ENCODE data around the gene ABTB2.

Gene ABTB2

DNA sequence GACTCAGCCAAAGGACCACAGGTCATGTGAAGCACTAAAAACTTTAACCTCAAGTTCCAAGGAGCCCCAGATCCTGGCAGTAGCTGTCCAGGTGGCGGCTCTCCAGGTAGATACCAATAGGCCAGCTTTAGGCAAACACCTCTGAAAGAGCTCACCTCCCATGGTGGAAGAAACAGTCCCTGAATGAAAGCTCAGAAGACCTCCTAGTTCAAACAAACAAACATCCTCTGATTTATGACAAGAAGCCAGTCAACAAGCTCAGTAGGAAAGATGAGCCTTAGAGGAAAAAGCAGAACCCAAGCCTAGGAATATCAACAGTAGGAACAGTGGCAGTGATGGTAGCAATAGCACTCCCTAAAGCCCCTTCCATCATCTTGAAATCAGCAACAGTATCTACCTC, 17.2 kb downstream of the ABTB2 start:
- no peak for DNase-seq

DNA sequence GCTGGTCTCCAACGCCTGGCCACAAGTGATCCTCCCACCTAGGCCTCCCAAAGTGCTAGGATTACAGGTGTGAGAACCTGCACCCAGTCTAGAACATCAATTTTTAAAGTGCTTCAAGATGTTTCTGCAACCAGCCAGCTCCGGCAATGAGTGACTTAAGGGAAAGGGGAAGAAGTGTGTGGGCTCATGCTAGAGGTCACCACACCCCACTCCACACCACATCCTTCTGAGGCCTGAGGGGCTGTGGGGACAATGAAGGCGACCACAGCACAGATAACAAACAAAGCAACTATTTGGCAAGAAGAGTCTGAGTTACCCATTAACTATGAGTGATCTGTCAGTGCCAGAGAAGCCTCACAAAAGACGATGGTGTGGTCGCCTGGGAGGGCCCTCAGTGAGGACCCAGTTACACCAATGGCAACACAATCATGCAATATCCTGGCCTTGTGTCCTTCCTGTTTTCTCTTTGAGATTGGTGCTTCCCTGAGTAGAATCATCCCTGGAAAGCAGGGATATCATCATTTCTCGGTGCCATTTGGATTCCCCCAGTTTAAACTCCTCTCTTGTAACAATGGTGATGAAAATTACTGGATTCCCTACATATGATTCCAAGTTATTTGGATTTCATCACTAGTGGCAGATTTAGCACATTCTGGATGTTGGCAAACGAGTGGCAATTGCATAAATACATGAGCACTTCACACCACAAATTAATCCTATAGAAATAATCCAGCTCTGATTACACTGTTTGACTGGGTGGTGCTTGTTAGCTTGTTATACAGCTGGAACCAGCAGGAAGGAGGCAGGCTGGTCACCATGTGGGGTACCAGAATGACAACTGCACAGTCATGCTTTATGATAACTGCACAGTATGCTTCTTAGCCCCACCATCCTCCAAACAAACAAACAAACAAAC, 18.4 kb downstream of the ABTB2 start:
- no peak for DNase-seq

DNA sequence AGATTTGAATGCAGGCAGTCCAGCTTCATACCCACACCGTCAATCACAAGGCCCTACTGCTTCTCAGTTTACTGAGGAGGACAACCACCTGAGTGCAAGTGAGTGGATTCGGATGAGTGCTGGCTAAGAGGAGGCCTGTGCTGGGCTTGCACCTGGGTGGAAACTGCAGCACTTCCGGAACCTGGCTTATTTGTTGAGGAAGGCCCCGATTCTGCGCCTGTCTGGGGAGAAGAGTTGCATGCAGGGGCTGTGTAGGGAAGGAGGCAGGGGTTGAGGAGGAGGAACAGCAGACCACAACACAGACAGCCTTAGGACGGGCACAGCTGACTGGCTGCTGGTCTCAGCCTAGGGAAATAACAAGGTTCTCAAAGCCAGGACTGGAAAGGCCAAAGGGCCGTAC, 20.8 kb downstream of the ABTB2 start:
- no peak for DNase-seq

DNA sequence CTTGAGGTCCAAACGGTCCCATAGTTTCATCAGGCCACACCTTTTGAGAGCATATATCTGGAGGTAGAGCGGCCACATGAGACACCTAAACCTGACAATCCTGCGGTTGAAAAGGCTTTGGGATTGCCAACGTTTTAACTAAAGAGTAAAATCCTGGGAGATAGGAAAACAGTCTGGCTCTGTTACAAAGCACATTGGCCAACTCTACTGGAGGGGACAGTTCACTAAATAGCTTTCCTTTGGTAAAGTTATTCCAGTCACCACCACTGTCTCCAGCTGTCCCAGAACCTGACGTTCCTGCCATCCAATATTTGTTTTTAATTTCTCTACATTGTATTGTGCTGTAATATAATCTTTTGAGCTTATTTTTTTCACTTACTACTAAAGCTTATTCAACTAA, 22.0 kb downstream of the ABTB2 start:
- no peak for DNase-seq

DNA sequence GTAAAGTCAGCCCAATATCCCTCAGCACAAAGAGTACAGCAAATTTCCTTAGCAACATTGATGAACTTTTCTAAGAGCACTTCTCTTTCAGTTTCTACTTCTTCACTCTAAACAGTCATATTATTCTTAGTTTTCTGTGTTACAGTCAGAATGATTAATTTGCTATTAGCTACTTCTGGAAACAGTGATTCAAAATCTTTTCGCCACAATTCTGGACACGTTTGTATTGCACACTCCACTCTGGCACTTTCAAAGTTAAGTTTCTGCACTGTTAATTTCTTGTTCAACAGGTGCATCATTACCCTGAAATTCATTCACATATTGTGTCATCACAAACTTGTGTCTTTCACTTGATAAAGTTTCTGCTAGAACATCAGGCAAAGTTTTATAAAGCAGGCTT, 22.5 kb downstream of the ABTB2 start:
- no peak for DNase-seq

DNA sequence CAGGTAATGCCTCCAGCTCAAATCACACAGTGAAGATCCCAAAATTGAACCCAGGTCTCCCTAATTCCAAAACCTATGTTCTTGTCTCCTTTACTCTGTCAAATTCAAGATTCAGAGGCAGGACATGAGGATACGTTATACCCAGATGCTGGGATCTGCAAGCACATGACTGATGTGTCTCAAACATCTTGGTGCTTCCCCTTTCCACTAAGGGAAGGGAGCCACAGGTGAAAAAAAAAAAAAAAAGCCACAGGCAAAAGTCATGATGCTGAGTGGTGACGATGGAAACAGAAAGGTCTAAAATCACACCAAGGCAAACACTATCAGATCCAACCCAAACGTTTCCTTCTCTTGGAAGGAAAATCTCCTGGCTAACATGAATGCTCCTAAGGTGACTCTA, 24.0 kb downstream of the ABTB2 start:
- DNase-seq: no peak

DNA sequence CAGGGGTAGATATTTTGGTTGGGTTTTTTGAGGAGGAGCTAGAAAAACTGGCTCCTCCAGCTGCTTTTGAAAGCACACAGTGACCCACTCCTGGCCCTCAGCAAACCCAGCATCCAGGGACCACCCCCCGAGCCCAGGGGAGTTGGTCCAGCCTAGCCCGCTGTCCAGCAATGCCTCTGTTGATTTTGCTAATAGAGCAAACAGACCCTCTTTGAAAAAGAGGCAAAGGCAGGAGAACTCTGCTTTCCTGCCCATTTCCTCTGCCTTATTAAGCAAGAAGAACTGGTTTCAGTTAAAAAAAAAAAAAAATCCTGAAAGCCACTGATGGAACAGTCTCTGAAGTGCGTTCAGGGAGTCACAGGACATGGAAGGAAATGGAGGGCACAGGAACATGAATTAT, 25.3 kb downstream of the ABTB2 start:
- DNase-seq: no peak

DNA sequence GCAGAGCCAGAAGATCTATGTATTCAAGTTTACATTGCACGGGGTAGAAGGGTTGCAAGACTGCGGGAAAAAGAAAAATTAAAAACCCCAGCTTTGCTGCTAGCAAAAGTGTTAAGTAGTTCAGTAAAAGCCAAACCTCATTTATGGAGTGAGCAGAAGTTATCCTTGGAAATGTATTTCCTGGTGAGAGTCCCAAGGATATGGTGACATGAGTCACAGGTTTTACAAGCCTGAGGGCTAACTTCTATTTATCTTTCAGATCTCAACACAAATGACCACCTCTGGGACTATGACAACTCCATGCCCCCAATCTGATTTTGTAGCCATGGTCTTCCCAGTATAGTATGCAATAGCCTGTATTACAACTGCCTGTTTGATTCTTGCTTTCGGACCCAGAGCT, 26.1 kb downstream of the ABTB2 start:
- no peak for DNase-seq

DNA sequence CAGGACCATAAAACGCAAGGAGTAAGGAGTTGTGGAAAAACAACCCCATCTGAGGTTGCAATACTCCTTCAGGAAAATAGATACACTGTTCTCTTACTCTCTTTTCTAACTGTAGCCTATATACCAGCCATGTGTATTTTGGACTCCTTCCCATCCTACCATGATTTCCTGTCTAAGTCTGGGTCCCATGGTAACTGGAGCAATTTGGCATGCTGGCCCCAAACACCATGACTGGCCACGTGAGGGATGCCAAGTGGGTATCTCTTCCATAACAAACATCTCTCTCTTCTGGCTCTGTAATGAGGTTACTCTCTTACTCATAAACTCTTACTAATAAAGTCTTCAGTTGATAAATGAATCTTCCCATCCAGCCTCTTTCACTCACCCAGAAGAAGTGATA, 26.5 kb downstream of the ABTB2 start:
- no peak for DNase-seq

DNA sequence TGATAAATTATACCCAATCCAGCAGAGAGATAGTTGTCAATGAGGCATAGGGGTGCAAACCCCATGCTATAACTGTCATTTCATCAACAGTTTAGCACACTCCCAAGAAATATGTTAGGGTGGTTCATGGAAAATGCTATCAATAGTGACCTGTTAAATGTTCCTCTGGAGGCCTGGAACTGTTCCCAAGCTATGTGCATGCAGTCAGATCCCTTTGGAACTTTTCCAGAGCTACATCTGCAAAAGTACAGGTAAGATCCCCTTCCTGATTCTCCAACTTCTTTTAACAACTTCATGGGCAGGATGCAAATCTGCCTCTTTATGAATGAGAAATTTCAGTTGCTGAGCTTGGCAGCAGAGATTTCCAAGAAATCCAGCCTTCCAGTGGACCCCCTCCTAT, 27.2 kb downstream of the ABTB2 start:
- no peak for DNase-seq

DNA sequence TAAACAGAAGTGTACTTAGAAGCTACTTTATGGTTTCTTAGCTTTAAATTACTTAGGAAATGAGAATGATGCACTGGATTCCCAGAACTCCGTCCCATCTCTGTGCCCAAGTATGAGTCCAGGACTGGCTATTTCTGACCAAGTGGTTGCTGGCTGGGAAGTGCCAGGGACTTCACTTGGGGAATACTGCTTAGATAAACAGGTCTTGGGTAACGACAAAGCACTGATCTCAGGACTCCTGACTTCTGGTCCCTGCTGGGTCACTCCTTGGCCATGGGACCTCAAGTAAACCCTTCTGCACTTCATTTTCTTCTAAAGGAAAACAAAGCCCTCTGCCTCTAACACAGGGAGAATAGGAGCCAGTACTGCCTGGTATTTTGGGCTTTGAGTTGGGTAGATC, 27.9 kb downstream of the ABTB2 start:
- no peak for DNase-seq

DNA sequence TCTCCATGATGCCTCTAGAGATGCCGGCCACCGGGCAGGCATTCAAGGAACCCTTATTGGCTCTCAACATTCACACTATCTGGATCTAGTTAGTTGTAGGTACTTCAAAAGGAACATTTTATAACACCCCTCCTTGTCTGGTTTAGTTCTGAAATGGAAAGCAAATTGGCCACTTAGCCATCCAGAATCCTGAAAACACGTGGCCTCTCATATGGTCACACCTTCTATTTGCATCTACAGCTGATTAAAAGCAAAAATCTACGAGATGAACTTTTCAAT, 29.2 kb downstream of the ABTB2 start:
- no peak for DNase-seq

DNA sequence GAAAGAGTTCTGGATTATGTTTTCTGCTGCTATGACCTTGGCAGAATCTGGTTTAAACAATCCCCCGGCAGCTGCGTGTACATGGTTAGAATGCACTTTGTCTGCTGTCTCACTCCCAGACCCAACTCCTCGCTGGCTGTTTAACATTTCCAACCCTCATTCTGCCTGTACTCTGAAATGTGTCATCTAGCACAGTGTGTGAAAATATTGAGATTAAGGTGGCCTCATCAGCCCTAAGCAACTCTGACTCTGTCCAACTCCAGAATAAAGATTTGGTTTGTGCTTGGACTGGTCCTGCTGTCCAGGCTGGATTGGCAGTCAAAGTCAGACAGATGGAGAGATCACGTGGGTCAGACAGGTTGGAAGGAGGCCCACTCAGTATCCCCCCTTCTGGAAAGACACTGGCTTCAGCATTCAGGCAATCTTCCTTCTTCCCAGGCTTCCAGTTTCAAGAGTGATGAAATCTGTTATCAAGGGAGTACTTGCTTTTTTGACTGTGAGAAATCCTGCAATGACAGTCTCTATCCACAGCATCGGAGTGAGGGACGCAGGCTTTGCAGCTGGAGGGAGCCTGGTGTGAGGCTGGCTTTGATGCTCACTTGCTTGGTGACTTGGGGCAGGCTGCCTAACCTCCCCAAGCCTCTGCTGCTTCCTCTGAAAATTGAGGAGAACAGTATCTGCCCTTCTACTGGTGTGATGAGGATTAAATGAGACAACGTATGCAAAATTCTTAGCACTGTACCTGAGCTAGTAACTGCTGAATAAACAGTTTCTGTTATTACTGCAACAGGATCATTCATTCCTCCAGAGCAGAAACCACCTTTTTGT, 29.8 kb downstream of the ABTB2 start:
- no peak for DNase-seq

DNA sequence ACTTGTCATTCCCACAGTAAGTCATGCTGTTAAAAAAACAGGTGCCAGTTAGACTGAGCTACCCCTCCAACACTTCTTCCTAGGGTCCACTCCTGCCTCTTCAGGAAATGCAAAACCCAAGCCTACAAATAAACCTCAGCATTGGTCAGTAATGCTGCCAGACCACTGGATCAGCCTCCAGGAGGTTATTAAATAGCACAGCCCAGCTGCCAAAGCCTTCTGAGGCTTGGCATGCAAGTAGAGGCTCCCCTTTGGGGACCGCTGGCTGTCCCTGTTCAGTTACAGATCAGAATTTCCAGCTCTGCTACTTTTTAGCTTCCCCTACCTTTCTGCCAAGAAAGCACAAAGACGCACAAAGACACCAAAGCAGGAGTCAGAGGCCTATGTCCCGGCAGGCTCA, 33.3 kb downstream of the ABTB2 start:
- no peak for DNase-seq

DNA sequence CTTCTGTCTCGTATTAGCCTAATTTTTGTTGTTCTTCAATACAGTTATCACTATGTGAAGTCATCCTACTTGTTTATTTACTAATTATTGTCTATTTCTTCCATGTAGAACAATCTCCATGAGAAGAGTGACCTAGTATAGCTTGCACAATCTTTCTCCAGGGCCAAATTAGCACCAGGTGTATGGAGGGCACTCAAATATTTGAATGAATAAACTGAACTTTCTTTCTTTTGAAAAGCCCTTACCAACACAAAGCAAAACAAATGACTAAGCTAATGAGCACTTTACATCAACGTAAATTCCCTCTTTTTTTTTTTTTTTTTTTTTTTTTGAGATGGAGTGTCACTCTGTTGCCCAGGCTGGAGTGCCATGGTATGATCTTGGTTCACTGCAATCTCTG, 34.2 kb downstream of the ABTB2 start:
- no peak for DNase-seq

DNA sequence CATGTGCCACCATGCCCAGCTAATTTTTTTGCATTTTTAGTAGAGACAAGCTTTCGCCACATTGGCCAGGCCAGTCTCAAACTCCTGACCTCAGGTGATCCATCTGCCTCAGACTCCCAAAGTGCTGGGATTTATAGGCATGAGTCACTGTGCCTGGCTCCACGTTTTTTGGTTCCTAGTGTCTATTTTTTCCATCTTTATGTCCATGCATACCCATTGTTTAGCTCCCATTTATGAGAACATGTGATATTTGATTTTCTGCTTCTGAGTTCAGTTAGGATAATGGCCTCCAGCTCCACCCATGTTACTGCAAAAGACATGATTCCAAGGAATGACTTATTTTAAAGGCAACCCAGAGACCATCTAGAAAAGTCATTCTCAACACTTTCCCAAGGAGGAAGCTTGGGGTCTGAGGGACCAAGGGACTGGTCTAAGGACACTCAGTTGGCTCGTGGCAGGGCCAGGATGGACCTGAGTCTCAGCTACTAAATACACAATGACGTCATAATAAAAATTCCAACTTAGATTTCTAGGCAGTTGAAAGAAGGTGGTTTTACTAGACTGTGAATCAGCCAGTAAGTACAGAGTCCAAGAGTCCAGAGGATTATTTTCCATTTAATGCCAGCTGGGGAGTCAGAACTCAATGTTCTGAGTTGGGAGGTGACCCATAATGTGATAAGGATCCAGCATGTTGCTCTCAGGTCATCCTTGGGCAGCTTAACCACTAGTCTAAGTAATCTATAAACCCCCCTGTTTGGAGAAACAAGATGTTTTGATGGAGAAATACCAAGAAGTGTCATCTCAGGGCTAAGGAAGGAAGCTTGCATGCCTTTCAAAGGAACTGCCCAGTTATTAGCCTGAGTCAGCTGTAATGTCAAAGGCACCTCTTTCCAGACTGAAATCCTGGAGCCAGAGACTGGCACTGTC, 39.4 kb downstream of the ABTB2 start:
- no peak for DNase-seq

DNA sequence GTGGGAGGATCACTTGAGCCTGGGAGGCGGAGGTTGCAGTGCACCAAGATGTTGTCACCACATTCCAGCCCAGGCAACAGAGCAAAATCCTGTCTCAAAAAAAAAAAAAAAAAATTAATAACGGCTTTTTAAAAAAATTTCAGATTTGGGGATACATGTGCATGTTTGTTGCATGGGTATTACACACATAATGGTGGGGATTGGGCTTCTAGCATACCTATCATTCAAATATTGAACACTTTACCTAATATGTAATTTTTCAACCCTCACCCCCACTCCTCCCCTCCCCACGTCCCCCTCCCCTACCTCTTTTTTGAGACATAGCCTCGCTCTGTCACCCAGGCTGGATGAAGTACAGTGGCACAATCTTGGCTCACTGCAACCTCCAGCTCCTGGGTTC, 40.1 kb downstream of the ABTB2 start:
- no peak for DNase-seq

DNA sequence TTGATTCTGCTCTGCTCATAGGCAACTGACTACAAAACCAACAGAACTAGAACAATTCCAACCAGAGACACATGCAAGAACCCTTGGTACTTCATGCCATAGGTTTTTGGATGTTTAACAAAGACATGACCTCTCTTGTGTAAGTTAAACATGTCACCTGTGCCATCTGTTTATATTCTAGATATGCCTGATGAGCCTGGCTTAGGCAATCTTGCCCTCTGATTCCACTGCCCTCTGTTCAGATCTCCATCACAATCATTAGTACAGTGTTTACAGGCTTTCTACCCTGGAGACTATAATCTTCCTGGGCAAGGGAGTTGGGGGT, 40.8 kb downstream of the ABTB2 start:
- no peak for DNase-seq

DNA sequence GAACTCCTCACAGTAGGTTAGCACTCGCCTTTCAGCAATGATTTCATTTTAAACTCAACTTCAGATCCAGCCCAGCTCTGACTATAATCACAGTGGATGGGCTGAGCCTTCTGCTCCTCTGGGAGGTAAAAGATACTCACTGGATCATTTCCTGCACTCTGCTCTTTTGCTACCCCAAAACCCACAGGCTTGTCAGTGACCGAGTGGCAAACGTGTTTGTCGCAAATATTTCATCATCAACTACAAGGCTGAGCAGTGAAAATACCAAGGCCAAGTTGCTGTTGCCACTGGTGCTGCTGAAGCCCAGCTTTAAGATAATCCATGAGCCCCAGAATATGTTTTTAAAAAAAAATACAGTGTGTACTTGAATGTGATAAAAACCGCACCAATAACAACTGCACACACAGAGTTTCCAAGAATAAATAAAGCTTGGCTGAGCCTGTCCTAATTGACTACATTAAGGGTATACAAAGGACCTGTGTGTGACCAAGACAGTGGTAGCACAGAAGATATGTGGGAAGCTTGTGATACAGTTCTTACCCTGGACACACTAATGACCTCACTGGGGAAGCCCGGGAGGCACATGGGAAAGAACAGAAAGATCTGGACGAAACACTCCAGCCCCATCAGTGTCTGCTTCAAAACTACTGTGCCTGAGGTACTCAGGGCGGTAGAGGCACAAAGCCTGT, 41.3 kb downstream of the ABTB2 start:
- DNase-seq: no peak

DNA sequence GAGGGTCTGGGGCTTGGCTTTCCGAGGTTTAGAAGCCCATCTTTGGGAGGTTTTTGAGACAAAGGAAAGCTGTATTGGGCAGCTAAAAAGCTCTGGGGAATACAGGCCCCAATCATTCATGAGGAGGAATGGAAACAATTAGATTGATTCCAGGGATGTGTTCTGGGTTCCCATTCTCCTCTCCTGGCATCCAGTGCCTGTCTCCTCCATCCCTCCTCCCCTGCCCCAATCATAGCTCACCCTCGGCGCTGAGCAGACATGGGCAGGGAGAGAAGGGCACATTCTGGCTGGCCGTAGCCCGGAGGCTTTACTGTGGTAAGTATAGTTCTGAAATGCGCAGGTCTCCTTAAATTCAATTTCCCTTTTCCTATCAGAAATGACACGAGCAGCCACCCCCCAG, 42.4 kb downstream of the ABTB2 start:
- DNase-seq: no peak

DNA sequence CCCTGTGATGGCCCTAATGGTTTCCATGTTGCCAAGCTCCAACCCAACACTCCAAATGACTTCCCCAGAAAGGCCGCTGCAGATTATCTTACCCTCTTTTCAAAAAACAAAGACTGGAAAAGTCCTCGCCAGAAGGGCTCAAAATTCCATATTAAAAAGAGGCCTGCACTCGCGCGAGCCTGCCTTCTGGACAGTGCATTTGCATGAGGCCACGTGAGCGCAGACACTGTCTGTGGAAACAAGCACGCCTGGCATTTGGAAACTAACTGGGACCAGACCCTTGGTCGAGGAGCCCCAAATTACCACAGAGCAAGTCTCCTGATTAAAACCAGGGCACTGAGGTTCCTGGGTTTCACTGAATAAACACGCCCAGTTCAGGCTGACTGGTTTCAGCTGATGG, 42.9 kb downstream of the ABTB2 start:
- no peak for DNase-seq

DNA sequence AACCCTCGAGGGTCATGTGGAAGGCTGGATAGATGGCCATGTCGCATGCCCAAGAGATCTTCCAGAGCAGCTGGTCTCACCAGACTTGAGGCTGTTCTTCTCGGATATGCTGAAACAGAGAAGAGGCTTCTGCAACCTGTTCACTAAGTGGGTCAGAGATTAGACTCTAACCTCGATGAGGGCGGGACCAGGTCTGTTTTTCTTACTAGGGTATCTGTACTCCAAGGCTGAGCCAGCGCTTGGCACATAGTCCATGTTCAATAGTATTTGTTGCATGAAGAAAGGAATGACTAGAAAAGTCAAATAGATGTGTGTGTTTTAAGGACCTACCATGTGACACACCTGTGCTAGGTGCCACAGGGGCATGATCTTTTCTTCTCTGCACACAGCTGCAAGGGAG, 43.6 kb downstream of the ABTB2 start:
- no peak for DNase-seq

DNA sequence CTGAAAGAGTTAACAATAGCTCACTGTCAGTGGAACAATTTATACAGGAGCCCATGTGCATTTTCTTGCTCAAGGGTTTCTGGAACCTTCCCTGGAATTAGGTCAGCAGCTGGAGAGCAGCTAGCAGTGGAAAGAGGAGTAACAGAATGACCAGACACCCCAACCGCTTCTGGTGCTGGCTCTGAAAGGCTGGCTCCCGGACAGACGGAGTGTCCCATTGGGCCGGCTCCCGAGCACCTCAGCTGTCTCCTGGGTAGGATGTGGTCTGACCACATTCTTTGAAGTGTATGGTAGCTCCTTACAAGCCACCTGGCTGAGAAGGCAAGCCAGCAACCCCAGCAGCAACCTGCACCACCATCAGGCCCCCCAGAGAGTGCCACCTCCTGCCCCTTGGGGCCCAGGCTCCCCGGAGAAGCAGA, 44.7 kb downstream of the ABTB2 start:
- DNase-seq: no peak

Measured in stimulated activated CD4-positive, alpha-beta T cell treated with anti-CD3 and anti-CD28 coated beads, Interleukin-4, amount 100 ng/mL, for 24 hours (primary cell).